HepG2 (cell line): ENCODE results near the gene NEK7. TPM values are rescaled to one million over a fixed set of nuclear protein-coding genes. Genes with fewer than 3 reads are reported as not detected.

Experiments
- ARID2 ChIP-seq: sonication (generic); formaldehyde crosslinking; IDR thresholded peaks from 2 replicates; pipeline ENCODE4 v1.8.1; 2022; ENCODE audit warnings: mild to moderate bottlenecking, missing genetic modification reagents, borderline replicate concordance
- CENPBD1 ChIP-seq: sonication (generic); formaldehyde crosslinking; IDR thresholded peaks from 2 replicates; pipeline ENCODE4 v1.8.0; 2022; ENCODE audit warnings: missing genetic modification reagents, low read depth, mild to moderate bottlenecking, borderline replicate concordance
- CREB1 ChIP-seq, 2 experiments: fragments of 450-650 bp in 1 of 2; IDR thresholded peaks; 2 replicates each; pipeline ENCODE4 v1.6.1; 2016 to 2017; ENCODE audit warnings: control low read depth in 1 of 2, mild to moderate bottlenecking in 1 of 2, missing compliant biosample characterization in 1 of 2, missing genetic modification characterization in 1 of 2
- FOSL2 ChIP-seq: sonication (generic); formaldehyde crosslinking; IDR thresholded peaks from 2 replicates; pipeline ENCODE4 v1.4.0; 2020; ENCODE audit warnings: missing genetic modification reagents
- LBX2 ChIP-seq: sonication (generic); formaldehyde crosslinking; IDR thresholded peaks from 2 replicates; pipeline ENCODE4 v1.5.0; 2020; ENCODE audit warnings: missing genetic modification reagents, mild to moderate bottlenecking, borderline replicate concordance
- MAFF ChIP-seq: IDR thresholded peaks from 2 replicates; pipeline ENCODE4 v1.6.1; 2011; ENCODE audit warnings: low read depth, low read length, improper control_type of control experiment
- MED1 ChIP-seq: sonication (generic); formaldehyde crosslinking; IDR thresholded peaks from 2 replicates; pipeline ENCODE4 v1.4.0; 2020; ENCODE audit warnings: missing genetic modification reagents
- SIX4 ChIP-seq: sonication (generic); formaldehyde crosslinking; IDR thresholded peaks from 2 replicates; pipeline ENCODE4 v1.4.0; 2020; ENCODE audit warnings: missing genetic modification reagents
- WIZ ChIP-seq: sonication (generic); formaldehyde crosslinking; IDR thresholded peaks from 2 replicates; pipeline ENCODE4 v1.5.1; 2020; ENCODE audit warnings: mild to moderate bottlenecking, missing genetic modification reagents
- ZBED4 ChIP-seq: sonication (generic); formaldehyde crosslinking; IDR thresholded peaks from 2 replicates; pipeline ENCODE4 v1.4.0; 2020; ENCODE audit warnings: missing genetic modification reagents, borderline replicate concordance
- ZNF235 ChIP-seq: sonication (generic); formaldehyde crosslinking; IDR thresholded peaks from 2 replicates; pipeline ENCODE4 v1.8.1; 2023; ENCODE audit warnings: mild to moderate bottlenecking, missing genetic modification reagents, borderline replicate concordance
- ZNF317 ChIP-seq: sonication (generic); formaldehyde crosslinking; IDR thresholded peaks from 2 replicates; pipeline ENCODE4 v1.5.0; 2020; ENCODE audit warnings: mild to moderate bottlenecking, missing genetic modification reagents
- ZNF574 ChIP-seq: sonication (generic); formaldehyde crosslinking; IDR thresholded peaks from 2 replicates; pipeline ENCODE4 v1.4.0; 2020; ENCODE audit warnings: missing genetic modification reagents
- ZNF597 ChIP-seq: sonication (generic); formaldehyde crosslinking; IDR thresholded peaks from 2 replicates; pipeline ENCODE4 v1.5.0; 2020; ENCODE audit warnings: missing genetic modification reagents
- ZNF639 ChIP-seq: conservative IDR thresholded peaks from 2 replicates; pipeline ENCODE4 v1.6.1; 2018; ENCODE audit warnings: missing genetic modification reagents
- ZNF879 ChIP-seq: sonication (generic); formaldehyde crosslinking; IDR thresholded peaks from 2 replicates; pipeline ENCODE4 v1.8.1; 2023; ENCODE audit warnings: missing genetic modification reagents
- ZSCAN12 ChIP-seq: sonication (generic); formaldehyde crosslinking; IDR thresholded peaks from 2 replicates; pipeline ENCODE4 v1.9.0; 2021; ENCODE audit warnings: mild to moderate bottlenecking, missing genetic modification reagents
- ZSCAN20 ChIP-seq: sonication (generic); formaldehyde crosslinking; IDR thresholded peaks from 2 replicates; pipeline ENCODE4 v1.4.0; 2020; ENCODE audit warnings: missing genetic modification reagents, mild to moderate bottlenecking, borderline replicate concordance
- polyA plus RNA-seq, 8 experiments: library from polyadenylated mRNA; depleted of rRNA in 3 of 8; stranded (reverse) in 7 of 8; unstranded in 1 of 8; fragments of >200 nt; fragmentation: Illumina TruSeq in 4 of 8; extraction: Trizol in 4 of 8; gene quantifications; 2 replicates each; pipeline versions ENCODE4 v1.2.1 to v1.2.3, GENCODE V29; 2011 to 2016; ENCODE audit warnings: low read depth in 4 of 8, missing spikeins in 1 of 8, mixed read lengths in 1 of 8; ENCODE audit not compliant: insufficient read depth in 1 of 8
- total RNA-seq, 5 experiments: library from RNA; depleted of rRNA; stranded (reverse); fragments of >200 nt; fragmentation: Illumina TruSeq; extraction: Trizol; gene quantifications; 2 replicates each; pipeline ENCODE4 v1.2.3, GENCODE V29; 2016; ENCODE audit warnings: low read depth in 1 of 5

The NEK7 gene
- total and polyA plus RNA-seq, 2 of the 13 experiments (the other 11 are each of a cell fraction or from before 2014, with no cell fraction given) = 18.1 to 19.2 TPM

GRCh38 chr1:198162091-198162767 lies 5.4 kb downstream of the NEK7 start (continued):
- TF ChIP-seq MED1 (CRISPR knock-in tag) (peak; percentile 54), ZNF879 (CRISPR knock-in tag) (no peak), ZSCAN12 (no peak), ZNF317 (CRISPR knock-in tag) (no peak), MAFF (no peak), LBX2 (no peak), SIX4 (no peak), ZNF574 (no peak), CREB1 (IDR thresholded peaks at IDR 0.05) (no peak), CREB1 (CRISPR knock-in tag; IDR thresholded peaks at IDR 0.05) (no peak), FOSL2 (peak; percentile 22; the same call in 1 of the 2 replicates), WIZ (no peak), CENPBD1 (CRISPR knock-in tag) (no peak), ARID2 (CRISPR knock-in tag) (no peak), ZNF597 (CRISPR knock-in tag) (no peak), ZNF639 (no peak), ZBED4 (CRISPR knock-in tag) (no peak), ZNF235 (CRISPR knock-in tag) (no peak), ZSCAN20 (CRISPR knock-in tag) (no peak)
